ENCODE results near the gene DDX5. TPM values are rescaled to one million over a fixed set of nuclear protein-coding genes. Genes with fewer than 3 reads are reported as not detected.
A peak's percentile ranks its signal among the peaks of the same experiment; 100 is the strongest.

The DDX5 gene
- polyA plus RNA-seq, 1 of the 3 experiments (the other 2 are of a cell fraction), result 1,642 TPM

DNA sequence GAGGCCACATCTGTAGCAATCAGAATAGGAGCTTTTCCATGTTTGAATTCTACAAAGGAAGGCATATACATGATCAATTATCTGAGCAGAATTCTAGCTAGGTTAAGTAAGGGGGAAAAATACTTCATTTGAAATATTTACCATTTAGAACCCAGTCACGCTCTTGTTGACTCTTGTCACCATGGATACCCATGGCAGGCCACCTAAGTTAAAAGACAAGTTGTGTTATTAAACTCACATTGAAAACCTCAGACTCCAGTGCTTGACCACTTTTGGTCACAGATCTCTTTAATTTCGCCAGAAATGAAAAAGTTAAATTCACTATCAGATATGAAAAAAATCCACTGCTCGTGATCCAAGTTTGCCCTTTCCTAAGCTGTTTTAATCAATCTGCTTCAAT lies 4.1 kb downstream of the DDX5 start:
- no peak overlapping the region for H3K9ac ChIP-seq
- ChIA-PET POLR2A (no interaction called here), CTCF (interaction anchor here (0.6 to 13.6 kb wide), 6 partner anchors 11 to 284 kb away, joined by 3 to 122 read pairs (median 6); no protein-coding TSS in a partner anchor)
- H3K9me3 ChIP-seq, result no peaks in the 10 kb centered on the region
- H3K27ac ChIP-seq (ENCODE audit: low read depth in 2 of 2, low read length in 1 of 2), result peak overlapping the region in 1 of 2 experiments; percentile 87; a peak in 2 of 4 replicates
- TF ChIP-seq TCF12 (IDR thresholded peaks at IDR 0.05), result no peak
- 0 out of 2 replicates have a peak, but pooled peaks have one; percentile 6 for TF ChIP-seq POLR2AphosphoS5 (IDR thresholded peaks at IDR 0.05; ENCODE audit: low read depth, low read length)
- H3K4me3 ChIP-seq (ENCODE audit: low read depth in 2 of 2, low read length in 1 of 2), result no peak overlapping the region
- DNase-seq, result no peak
- H3K36me3 ChIP-seq (replicated peaks in 1 of 2; ENCODE audit: control insufficient read depth in 1 of 2, insufficient read depth in 2 of 2, low read length in 1 of 2), result peaks cover 78% of the 10 kb centered on the region in 2 experiments
- H3F3A ChIP-seq (replicated peaks; ENCODE audit: insufficient read depth), result peaks cover 86% of the 10 kb centered on the region
- H3K79me2 ChIP-seq (ENCODE audit: insufficient read depth), result peaks cover 75% of the 10 kb centered on the region
- no peaks in the 10 kb centered on the region for H3K27me3 ChIP-seq (ENCODE audit: insufficient read depth)
- no peaks in the 10 kb centered on the region for H3K9me2 ChIP-seq
- peak overlapping the region; percentile 86; the same call in 1 of the 2 replicates for H3K4me2 ChIP-seq
- H3K4me1 ChIP-seq (ENCODE audit: control insufficient read depth in 1 of 2, insufficient read depth in 2 of 2, low read depth in 1 of 2, low read length in 1 of 2), result peaks cover 34 to 46% of the 10 kb centered on the region in 2 experiments
- no peak overlapping the region for H2AFZ ChIP-seq (ENCODE audit: low read depth)
- H4K20me1 ChIP-seq (ENCODE audit: insufficient read depth), result peaks cover 86% of the 10 kb centered on the region
- 91% methylated on average over 3 of the region's 3 CpGs for WGBS (ENCODE audit: low lambda C conversion rate)

DNA sequence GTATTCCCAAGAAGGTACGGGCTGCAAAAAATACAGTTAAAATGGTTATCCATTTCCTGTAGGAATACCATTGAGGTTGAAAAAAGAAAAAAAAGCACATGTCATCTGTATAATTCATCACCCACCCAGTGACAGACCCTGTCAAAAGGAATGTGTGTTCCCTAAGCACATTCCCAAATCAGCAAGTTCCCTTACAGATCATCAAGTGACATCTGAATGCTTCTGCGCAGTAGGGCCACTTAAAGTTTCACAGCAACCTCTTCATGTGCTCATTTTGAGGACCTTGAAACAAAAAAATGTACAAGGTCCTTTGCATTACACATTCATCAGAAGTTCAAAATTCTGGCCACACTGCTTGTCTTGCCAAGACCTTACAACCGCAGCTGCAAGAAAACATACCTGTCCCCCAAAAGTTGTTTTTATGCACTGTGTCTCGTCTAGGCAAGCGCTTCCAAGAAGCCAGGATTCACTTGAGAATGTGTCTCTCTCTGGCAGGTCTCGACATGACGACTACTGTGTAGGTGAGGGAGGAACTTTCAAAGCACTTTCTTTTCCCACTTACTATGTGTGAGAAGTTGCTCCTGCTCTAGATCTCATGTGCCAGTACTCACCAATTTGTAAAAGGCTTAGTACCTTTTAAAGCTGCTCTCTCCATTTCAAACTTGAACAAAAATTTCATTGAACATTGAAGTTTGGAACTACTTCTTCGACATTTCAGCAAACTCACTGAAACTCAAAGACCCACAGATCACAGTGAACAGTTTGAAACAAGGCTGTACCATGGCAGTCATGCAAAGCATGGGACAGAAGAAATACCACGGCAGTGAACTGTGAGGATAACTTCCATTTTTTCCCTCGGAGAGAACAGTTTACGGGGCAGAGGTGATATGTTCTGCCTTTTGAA lies 5.0 kb downstream of the DDX5 start:
- Histone ChIP-seq H3K27me3 (ENCODE audit: insufficient read depth) (no peaks in the 10 kb centered on the region), H3K36me3 (replicated peaks in 1 of 2; ENCODE audit: control insufficient read depth in 1 of 2, insufficient read depth in 2 of 2, low read length in 1 of 2) (peaks cover 78% of the 10 kb centered on the region in 2 experiments), H4K20me1 (ENCODE audit: insufficient read depth) (peaks cover 86% of the 10 kb centered on the region), H3K9ac (no peak overlapping the region), H3K9me2 (no peaks in the 10 kb centered on the region), H3K4me1 (ENCODE audit: control insufficient read depth in 1 of 2, insufficient read depth in 2 of 2, low read depth in 1 of 2, low read length in 1 of 2) (peaks cover 34 to 46% of the 10 kb centered on the region in 2 experiments), H3K4me3 (ENCODE audit: low read depth in 2 of 2, low read length in 1 of 2) (no peak overlapping the region), H2AFZ (ENCODE audit: low read depth) (no peak overlapping the region), H3K79me2 (ENCODE audit: insufficient read depth) (peaks cover 75% of the 10 kb centered on the region), H3K9me3 (no peaks in the 10 kb centered on the region), H3F3A (replicated peaks; ENCODE audit: insufficient read depth) (peaks cover 85% of the 10 kb centered on the region), H3K4me2 (peak overlapping the region; percentile 0; the same call in 1 of the 2 replicates), H3K27ac (ENCODE audit: low read depth in 2 of 2, low read length in 1 of 2) (peak overlapping the region in 1 of 2 experiments; percentile 87; a peak in 2 of 4 replicates)
- 89% methylated on average over 11 of the region's 11 CpGs for WGBS (ENCODE audit: low lambda C conversion rate)
- ChIA-PET CTCF (interaction anchor here (0.6 to 13.6 kb wide), 5 partner anchors 10 to 284 kb away, joined by 3 to 122 read pairs (median 3); no protein-coding TSS in a partner anchor), POLR2A (no interaction called here)
- no peak for TF ChIP-seq FOXM1 (IDR thresholded peaks at IDR 0.05; ENCODE audit: low read depth)
- TF ChIP-seq, protein P1, sequence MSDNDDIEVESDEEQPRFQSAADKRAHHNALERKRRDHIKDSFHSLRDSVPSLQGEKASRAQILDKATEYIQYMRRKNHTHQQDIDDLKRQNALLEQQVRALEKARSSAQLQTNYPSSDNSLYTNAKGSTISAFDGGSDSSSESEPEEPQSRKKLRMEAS (IDR thresholded peaks at IDR 0.05; ENCODE audit: low read depth), result no peak
- peak; percentile 18; the same call in 1 of the 2 replicates for TF ChIP-seq POLR2AphosphoS5 (IDR thresholded peaks at IDR 0.05; ENCODE audit: low read depth, low read length)
- TF ChIP-seq, protein P2, sequence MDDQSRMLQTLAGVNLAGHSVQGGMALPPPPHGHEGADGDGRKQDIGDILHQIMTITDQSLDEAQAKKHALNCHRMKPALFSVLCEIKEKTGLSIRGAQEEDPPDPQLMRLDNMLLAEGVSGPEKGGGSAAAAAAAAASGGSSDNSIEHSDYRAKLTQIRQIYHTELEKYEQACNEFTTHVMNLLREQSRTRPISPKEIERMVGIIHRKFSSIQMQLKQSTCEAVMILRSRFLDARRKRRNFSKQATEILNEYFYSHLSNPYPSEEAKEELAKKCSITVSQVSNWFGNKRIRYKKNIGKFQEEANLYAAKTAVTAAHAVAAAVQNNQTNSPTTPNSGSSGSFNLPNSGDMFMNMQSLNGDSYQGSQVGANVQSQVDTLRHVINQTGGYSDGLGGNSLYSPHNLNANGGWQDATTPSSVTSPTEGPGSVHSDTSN (IDR thresholded peaks at IDR 0.05), result no peak
- DNase-seq, result no peak

DNA sequence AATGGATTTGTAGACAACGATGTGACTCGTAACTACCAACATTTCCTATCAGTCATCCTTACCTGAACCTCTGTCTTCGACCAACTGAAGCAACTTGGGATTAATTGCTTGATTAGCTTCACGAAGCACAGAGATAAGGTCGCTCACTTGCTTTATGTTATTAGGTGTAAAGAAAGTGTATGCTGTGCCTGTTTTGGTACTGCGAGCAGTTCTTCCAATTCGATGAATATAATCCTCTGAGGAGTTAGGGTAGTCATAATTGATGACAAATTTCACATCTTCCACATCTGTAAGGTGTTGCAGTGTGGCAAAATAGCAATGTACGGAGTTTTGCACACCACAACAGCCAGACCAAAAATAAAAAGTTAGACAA lies 5.6 kb downstream of the DDX5 start:
- peaks cover 76% of the 10 kb centered on the region for H3K79me2 ChIP-seq (ENCODE audit: insufficient read depth)
- CTCF ChIA-PET, result interaction anchor here (0.9 to 13.6 kb wide), 3 partner anchors 9 to 80 kb away, joined by 3 to 122 read pairs (median 60); no protein-coding TSS in a partner anchor
- peak overlapping the region; percentile 14; the same call in 1 of the 2 replicates for H3K4me2 ChIP-seq
- H3F3A ChIP-seq (replicated peaks; ENCODE audit: insufficient read depth), result peaks cover 85% of the 10 kb centered on the region
- POLR2A ChIA-PET, result no interaction called here
- no peak for DNase-seq
- H3K4me1 ChIP-seq (ENCODE audit: control insufficient read depth in 1 of 2, insufficient read depth in 2 of 2, low read depth in 1 of 2, low read length in 1 of 2), result peaks cover 36 to 48% of the 10 kb centered on the region in 2 experiments
- H2AFZ ChIP-seq (ENCODE audit: low read depth), result no peak overlapping the region
- peak overlapping the region; percentile 43 to 87; a peak in 3 of 4 replicates for H3K27ac ChIP-seq (ENCODE audit: low read depth in 2 of 2, low read length in 1 of 2)
- peaks cover 84% of the 10 kb centered on the region for H4K20me1 ChIP-seq (ENCODE audit: insufficient read depth)
- 91% methylated on average over 8 of the region's 8 CpGs for WGBS (ENCODE audit: low lambda C conversion rate)
- no peak overlapping the region for H3K4me3 ChIP-seq (ENCODE audit: low read depth in 2 of 2, low read length in 1 of 2)
- H3K27me3 ChIP-seq (ENCODE audit: insufficient read depth), result no peaks in the 10 kb centered on the region
- TF ChIP-seq EZH2phosphoT487 (IDR thresholded peaks at IDR 0.05; ENCODE audit: borderline replicate concordance, low read depth) (no peak), FOXM1 (IDR thresholded peaks at IDR 0.05; ENCODE audit: low read depth) (no peak), MXI1 (IDR thresholded peaks at IDR 0.05; ENCODE audit: low read depth, low read length) (0 out of 2 replicates have a peak, but pooled peaks have one; percentile 21)
- no peak overlapping the region for H3K9ac ChIP-seq
- peaks cover 75 to 78% of the 10 kb centered on the region in 2 experiments for H3K36me3 ChIP-seq (replicated peaks in 1 of 2; ENCODE audit: control insufficient read depth in 1 of 2, insufficient read depth in 2 of 2, low read length in 1 of 2)
- H3K9me2 ChIP-seq, result no peaks in the 10 kb centered on the region
- H3K9me3 ChIP-seq, result no peaks in the 10 kb centered on the region
